ENCODE data around the gene AUP1.

The AUP1 gene

DNA sequence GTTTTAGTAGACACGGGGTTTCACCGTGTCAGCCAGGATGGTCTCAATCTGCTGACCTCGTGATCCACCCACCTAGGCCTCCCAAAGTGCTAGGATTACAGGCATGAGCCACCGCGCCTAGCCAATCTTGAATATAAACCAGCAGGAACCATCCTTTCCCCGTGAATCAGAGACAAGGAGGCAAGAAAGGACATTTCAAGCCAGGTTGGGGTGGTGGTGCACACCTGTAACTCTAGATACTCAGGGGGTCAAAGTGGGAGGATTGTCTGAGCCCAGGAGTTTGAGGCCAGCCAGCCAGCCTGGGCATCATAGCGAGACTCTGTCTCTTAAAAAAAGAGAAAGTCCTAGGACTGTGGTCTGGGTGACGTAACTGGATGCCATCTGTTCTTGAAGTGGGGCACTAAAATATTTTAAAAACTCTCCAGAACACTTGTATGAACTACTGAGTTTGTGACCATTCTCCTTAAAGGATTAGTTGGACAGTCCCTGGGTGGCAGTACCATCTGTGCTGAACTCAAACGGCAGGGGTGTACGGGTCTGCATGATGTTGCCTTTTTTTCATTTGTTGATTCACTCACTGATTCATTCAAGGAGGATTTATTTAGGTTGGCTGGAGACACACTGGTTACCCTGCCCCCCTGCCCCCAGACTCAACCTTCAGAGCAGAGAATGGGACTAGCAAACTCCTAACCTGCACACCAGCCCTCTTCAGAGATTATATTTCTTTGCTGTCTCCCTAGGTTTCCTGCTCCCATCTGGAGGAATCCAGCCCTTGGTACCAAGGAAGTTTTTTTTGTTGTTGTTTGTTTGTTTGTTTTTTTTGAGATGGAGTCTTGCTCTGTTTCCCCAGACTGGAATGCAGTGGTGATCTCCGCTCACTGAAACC is 18.2 kb downstream of the AUP1 start:
- DNase-seq = no peak

DNA sequence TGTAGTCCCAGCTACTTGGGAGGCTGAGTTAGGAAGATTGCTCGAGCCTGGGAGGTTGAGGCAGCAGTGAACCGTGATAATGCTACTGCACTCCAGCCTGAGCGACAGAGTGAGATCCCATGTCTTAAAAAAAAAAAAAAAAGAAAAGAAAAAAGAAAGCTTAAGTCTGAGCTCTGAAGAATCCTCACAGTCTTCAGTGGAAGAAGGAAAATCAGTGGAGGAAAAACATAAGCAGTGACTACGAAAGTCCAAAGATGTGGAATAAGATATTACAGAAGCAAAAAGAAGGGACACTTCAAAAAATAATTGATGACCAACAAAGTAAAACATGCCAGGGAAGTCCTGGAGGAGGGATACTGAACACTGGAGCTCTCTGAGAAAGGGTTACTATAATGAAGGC is 19.2 kb downstream of the AUP1 start:
- DNase-seq = no peak

DNA sequence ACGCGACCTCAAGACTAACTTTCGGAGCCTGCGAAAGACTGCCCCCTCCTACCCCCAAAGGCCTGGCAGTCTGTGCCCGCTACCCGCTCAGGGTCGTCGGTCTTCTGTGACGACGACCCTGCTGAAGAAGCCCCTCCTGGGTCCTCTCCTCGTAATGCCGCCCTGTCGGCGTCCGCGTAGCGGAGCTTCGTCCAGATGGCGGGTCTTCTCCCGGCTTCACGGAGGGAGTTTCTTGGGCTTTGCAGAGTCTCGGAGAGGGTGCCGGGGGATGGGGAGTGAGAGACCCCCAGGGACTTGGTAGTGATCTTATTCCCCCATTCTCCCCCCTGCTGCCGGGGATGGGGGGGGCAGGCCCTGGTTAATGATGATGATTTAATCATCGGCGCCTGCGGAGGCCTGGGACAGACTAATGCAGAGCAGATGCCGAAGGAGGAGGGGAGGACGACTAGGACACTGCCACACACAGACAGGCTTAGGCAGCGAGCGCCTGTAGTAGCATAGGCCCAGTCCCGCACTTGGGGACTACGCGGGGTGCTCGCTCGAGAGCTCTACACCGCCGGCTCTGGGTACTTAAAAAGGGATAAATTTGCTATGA is 21.5 kb downstream of the AUP1 start:
- DNase-seq = no peak

DNA sequence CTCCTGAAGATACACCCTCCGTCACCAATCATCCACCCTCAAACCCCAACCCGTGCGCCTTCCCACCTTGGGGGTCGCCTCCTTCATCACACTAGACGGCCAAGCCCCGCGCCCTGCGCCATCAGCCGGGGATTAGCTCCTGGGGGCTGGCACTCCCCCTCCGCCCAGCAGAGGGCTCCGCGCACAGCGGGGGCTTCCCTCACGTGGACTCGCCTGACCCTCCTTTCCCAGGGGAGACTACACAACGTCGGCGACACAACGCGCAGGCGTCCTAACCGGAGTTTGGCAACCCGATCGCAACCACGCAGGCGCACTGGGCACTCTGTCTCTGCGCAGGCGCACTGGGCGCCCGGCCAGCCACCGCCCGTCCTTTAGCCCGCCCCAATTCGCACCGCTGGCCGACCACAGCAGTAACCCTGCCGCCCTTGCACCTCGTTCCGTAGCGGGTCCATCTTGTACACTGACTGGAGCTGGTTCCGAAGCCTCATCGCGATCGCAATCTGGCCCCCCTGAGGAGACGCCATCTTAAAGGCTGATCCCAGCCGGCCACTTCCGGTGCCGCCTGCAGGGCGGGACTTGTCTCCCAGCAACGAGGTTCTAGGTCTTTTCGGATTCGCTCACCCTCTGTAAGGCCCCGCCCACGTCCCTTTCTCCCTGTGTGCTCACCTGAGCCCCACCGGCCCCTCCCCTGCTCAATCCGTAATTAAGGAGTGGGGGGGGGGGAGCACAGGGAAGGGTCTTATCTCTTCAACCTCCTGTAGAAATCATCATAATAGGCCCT is 22.2 kb downstream of the AUP1 start, which contains the start of gene PCGF1:
Gene PCGF1 (minus strand): TSS at position 551 of the 781 bp plus-strand sequence. CDS start 27 bp downstream, at position 524.
- DNase-seq = peak; percentile 98

DNA sequence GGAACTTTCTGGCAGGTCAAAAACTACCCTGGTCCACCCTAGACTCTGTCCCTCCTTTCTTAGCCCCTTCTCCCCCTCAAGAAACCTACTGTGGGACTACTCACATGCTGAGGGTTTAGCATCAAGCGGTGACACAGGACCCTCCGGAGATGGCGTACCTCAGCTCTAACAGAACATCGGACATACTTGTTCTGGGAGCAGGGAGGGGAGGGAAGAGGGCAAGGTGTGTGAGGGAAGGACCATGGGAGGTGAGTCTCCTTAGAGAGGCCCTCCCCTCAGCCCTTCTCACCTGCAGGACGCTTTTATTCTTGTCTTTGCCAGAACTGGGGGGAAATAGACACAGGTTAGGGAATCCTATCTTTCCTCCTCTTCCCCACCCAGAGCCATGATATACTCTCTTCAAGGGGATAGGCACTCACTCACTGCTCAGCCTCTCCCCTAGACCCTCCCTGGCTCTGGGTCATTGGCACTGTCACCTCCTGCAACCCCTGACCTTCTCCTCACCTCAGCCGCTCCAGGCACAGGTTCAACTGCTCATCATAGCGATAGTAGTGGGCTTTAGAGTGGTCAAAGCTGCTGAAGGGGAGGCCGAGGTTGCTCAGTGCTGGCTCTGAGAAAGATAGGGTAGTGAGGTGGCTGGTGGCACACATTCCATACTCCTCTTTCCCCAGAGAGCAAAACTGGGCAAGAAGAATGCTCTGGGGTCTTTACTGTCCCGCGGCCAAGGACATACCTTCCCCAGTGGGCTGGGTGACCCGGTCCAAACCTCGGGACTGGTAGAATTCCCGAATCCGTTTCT is 23.9 kb downstream of the AUP1 start:
- DNase-seq = no peak

DNA sequence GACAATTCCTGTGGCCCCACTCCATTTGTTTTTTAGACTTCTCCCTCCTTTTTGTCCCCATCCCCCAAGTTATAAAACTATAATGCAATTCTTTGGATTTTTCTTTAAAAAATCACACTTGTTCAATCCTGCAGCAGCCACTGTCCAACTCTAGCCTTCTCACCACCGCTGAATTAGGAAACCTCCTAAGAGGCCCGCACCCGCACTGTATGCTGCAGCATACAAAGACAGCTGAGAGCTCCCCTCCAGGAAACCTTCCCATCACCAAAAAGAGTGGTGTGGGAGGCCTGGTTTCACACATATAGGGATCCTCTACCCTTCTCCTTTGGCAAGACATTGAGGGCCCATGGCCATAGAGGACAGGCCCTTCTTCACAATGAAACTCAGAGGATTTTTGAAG is 24.9 kb downstream of the AUP1 start:
- DNase-seq = no peak

DNA sequence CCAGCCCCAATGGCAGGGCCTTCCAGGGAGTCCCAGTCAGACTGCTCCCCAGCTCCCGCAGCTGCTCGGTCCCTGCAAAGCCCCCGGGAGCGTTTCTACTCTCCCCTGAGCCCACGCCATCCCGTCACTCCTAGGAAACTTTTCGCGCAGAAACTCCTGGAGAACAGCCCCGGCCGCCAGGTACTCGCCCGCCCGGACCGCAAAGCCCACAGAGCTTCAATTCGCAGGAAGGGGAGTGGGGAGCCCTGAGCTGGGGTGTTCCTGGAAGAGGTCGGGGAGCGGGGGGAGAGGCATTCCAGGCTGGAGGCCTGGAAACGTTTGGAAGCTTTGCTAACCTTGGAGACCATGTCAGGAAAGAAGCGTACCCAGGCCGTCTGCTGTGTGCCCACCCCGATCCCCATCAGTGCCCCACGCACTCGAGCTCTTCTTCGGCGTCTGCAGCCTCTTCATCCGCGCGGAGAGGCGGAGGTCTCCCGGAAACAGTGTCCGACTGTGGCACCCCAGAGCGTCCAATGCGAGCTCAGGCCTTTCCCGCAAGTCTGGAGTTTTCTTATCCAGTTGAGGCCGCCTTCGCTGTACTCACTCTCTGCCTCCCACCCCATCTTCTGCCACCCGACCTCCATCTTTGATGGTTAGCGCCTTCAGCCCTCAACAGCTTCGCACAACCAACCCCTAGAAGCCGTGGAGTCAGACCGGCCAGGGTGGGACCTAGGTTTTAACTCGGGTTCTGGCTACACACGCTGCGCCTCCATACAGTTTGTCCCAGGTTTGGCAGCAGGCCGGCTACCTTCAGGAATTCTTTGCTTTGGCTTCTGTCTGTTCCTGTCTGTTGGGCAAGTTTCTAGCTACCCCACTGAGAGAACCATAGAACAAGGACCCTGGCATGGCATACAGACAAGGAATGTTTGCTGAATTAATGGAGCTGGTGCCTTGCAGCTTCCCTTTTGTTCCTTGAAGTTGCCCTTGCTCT is 25.7 kb downstream of the AUP1 start:
- DNase-seq = no peak

DNA sequence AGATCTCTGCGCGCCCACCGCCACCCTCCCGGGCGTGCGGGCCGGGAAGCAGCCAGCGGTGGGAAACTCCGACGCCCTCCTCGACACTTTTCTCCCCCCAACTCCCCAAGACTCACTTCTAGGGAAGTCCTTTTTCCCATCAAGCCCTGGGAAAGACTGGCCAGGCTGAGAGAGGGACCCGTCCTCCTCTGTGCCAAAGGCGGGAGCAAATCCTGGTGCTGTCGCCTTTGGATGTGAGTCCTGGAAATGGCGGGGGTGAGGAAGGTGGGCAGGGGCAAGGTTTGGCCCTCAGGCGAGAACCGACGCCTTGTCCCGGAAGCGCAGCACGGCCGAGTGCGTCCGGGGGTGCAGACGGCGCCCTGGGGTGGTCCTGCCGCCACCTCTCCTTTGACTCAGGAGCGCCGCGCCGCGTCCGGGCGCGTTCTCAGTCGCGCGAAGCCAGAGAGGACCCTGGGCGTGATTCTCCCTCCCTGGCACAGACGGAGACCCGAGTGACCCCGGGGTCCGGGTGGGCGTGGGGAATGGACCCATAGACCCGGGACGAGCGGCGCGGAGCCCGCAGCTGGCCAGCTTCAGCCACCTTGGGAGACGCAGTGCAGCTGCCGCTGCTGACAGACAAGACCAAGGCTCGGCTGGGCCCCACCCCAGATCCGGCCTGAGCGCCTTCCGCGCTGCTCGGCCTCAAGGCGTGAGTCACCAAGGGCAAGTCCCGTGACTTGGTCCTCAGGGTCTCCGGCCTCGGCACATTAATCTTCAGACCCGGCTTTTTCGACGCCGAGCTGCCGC is 26.6 kb downstream of the AUP1 start:
- peak; percentile 48 for DNase-seq

DNA sequence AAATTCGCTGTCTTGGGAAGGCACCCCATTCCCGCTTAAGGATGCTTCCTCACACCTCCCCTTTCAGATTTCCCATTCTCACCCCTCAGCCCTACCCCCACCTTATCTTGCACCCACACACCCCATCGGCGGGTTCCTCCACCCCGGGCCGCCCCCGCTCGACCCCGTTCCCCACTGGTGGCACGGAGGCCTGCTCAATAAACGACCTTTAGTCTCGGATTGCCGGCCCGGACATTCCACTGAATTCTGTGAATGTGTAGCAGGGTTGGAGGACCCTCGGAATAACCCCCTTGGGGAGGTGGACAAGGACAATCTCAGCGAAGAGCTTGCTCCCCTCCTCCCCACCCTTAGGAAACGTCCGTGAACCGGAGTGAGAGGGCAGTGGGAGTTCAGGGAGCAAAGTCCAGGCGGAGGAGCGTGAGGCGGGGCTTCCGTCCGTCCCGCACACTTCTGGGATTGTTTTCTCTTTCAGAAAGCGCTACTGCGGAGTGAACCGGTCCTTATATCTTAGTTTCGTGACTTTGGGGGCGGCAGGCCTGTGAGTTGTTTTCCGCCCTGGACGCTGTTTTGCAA is 27.3 kb downstream of the AUP1 start:
- DNase-seq = no peak

DNA sequence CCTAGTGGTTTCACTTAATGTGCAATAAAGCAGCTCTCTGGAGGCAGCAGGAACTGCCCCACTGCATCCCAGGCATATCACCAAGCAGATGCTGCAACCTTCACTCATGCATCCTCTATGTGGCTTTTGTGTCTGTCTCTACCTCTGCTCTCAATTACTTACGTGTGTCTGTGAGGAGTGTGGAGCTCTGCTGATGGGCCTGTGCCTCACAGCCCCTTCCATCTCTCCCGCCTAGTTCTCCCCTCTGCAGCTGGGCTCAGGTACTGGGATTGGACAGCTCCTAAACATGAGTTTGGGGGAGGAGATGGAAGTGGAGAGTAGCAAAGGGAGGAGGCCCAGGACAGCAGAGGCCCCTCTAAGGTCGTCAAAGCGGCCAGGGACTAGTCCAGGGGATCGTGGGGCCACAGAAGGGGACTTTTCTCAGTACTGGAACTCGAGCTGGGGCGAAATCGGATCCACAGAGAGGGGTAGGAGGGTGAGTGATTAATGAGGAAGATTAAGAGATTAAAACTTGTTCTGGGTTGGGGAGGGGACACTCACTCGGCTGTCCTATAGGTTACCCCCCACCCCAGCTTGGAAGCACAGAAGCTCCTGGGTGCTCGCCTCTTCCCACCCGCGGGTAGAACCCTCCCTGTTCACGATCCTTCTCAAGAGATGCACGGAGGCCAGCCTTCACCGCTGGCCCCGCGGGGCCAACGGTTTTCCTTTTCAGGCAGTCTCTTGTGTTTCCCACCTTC is 28.0 kb downstream of the AUP1 start:
- DNase-seq = no peak

DNA sequence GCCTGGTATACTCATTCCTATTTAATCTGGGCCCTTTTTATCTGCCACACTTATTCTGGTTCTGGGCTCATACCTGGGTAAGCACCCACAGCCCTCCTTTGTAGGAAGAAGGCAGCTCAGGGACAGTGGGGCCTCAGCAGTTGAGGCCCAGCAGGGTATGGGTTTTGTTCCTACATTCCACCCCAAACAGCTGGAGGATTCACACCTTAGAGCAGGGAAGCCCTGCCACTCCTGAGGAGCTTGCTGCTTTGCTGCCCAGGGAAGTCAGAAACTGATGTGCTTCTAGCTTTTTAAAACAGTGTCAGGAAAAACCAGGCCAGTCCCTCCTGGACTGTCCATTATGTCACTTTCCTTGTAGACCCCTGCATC is 28.9 kb downstream of the AUP1 start:
- DNase-seq = no peak

DNA sequence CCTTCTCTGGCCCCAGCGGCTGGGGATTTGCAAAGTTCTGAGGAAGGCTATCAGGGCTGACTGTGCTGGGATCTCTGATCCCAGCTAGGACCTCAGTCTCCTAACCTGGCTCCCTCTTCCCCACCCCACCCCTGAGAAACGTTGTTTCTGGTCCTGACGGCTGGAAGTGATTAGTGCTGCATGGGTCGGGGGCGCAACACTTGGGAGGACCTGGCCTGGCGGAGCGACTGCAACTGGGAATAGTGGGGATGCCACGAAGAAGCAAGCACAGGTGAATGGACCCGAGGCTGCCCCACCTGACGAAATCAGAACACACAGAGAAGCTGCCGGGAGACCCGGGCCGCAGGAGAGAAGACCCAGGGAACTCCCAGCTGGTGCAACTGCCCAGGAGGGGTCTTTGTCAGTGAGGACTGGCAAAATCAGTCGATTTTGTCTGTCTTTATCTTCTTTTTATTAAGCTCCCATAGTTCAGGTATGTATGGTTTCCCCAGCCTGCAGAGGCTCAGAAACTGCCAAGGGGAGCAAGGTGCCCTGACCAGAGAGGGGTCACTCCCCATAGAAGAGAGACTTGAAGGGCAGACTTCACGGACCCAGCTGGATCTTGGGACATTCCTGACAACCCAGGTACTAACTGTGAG is 29.4 kb downstream of the AUP1 start:
- DNase-seq = no peak

DNA sequence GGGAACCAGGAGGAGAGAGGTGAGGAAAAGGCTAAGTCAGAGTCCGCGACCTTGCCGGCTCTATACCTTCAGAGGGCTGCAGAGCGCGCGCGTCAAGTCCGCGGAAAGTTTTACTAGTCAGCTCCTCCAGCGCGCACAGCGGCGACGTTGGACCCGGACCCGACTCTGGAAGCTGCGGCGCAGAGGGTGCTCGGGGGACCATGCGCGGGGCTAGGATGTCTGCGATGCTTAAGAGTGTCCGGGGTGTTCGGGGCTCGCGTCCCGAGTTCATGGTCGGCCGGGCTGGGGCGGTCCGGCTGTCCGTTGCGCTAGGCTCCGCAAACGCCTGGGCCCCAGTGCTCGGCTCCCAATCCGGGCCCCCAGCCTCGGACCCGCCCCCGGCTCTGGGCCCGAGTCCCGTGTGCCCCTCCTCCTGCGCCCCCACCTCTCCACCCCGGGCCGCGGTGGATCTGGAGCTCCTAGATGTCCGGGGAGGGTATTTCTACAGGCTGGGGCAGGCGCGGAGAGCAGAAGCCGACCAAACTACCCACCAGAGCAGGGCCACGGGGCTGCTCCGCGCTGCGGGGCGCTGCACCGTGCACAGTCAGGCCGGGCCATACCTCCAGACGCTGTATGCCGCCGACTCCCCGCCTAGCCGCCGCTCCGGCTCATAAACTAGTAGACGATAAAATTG is 30.1 kb downstream of the AUP1 start, which contains the start of gene LBX2:
Gene LBX2 (minus strand): TSS at position 337 of the 673 bp plus-strand sequence. CDS start 66 bp downstream, at position 271.
- no peak for DNase-seq

DNA sequence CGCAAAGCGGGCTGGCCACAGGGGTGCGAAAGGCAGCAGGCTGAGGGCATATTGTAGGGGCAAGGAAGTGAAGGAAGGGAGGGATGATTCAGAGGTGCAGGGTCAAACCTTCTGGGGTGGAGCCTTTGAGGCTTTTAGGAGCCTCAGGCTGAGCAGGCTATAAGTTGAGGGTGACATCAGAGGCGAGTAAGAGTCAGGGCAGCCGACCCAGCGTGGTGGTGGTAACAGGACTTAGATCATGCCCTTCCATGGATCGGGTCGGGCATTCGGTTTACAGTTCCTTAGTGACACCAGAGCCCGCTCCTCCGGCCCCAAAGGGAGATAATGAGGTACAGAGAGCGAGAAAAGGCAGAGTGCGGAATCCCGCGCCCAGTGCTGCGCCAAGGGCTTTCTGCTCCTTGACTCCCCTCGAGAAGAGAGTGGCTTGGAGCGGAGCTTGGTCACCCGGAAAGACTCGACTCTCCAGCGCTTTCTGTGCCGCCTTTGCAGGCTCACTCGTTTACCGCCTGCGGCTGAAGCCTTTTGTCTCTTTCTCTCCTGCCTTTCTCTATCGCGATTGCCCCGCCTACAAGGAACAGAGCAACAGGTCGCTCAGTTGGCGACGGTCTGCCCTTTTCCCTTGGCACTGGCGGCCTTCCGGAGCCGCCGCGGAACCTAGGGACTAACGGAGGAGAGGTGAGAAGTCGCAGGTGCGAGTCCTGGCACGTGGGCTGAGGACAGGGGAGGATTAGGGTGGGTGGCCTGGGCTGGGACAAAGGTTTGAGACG is 30.8 kb downstream of the AUP1 start:
- DNase-seq = no peak

DNA sequence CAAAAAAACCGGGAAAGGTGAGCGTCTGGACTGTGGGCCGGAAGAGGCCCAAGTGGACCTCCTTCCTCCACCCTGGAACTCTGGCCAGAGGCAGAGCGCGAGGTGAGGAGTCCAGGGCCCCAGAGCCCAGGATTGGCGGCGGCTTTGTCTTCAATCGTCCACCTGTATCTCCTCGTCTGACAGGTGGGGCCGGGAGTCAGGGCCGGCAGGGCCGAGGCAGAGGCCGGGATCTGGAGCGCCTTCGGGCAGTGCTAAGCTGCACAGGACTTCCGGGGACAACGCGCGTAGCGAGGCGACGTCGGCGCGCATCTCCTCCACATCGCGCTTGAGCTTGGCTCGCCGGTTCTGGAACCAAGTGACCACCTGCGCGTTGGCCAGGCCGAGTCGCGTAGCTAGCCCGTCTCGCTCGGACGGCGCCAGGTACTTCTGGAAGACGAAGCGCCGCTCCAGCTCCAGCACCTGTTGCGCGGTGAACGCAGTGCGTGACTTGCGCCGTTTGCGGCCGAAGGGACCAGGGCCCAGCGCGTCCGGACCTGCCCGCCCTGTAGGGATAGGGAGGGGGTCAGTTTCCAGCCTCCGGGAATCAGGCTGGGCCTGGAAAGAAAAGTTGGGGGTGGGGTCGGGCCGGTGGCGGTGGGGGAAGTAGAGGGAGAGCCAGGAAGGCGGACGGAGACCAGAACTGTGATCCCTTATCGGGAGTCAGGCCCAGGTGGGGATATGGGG is 31.6 kb downstream of the AUP1 start:
- DNase-seq = peak; percentile 37

DNA sequence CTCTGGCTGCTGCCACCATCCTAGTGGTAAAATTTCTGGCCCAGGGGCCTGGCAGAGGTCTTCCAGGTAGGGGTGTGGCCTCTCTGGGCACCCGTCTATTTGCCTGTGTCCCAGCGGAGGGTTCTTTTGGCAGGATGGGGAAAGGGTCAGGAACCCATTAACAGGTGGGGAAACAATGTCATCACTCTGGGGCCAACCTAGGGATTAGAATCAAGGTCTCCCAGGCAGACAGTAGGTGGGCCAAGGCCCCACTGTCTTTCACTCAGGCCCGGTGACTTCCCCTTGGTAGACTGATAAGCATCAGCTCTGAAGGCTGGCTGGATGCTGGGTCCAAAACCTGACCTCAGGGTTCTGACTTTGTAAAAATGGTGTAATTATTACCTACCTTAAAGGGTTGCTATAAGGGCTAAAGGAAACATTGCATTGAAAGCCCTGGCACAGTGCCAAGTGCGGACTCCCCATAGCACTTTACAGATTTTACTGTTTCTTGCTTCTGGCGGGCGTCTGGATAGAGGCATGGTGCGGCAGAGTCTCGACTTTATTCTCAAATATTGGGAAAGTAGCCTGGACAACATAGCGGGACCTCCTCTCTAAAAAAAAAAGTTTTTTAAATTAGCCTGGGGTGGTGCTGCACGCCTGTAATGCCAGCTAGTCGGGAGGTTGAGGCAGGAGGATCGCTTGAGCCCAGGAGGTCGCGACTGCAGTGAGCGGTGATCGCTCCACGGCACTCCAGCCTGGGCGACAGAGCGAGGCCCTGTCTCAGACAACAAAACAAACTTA is 32.3 kb downstream of the AUP1 start:
- DNase-seq = no peak

Measured in CD4-positive, alpha-beta T cell treated with Interleukin-12 subunit alpha and Interleukin-12 subunit beta, for 1 hour (primary cell).